ENCODE measurements around the gene SMURF1. TPM values are rescaled to one million over a fixed set of nuclear protein-coding genes. Genes with fewer than 3 reads are reported as not detected.

SMURF1 gene
- total and polyA plus RNA-seq, 2 experiments from 2014 or later = 6.8 to 19.1 TPM

DNA sequence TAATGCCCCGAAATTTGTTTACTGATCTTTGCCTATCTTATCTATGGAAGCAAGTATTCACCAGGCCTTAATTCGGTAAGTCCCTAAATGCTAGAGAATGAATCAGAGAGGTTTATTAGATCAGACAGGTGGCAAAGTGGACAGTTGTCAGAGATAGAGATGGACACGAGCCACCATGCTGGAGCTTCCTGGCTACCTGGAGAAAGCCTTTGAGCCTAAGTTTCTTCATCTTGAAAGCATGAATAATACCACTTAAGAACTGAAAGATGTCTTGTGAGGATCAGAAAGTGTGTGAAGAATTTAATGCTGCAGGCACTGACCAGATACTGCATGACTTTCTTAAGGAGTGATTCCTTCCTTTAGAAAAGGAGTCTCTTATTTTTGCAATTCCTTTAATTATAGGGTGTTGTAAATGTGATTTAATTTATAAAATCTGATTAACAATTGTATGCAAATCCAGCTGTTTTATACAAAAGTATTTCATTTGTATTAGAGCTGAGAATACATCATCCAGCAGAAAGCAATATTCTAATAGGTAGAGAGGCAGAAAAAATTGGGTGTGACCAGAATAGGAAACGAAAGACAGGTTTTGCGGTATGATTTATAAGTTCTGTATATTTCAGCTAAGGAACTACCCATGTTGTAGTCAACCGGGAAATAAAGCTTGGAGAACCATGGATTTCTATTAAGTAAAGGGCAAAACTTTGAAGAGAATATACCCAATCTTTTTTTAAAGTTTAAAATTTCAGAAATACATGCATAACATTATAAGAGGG, 82.7 kb downstream of the SMURF1 start:
- Histone ChIP-seq H3K9me3 (ENCODE audit: low read depth) (no peaks in the 10 kb centered on the region), H4K20me1 (ENCODE audit: insufficient read depth) (no peaks in the 10 kb centered on the region; the same call in 1 of the 2 replicates), H3K4me2 (ENCODE audit: unreplicated experiment) (no peak overlapping the region), H3K4me1 (ENCODE audit: insufficient read depth) (no peaks in the 10 kb centered on the region), H2AFZ (no peak overlapping the region), H3K9ac (no peak overlapping the region), H3K36me3 (ENCODE audit: low read depth) (peaks cover 21% of the 10 kb centered on the region; the same call in 1 of the 2 replicates), H3K9me2 (ENCODE audit: insufficient read depth) (no peaks in the 10 kb centered on the region), H3K27me3 (replicated peaks; ENCODE audit: insufficient read depth) (no peaks in the 10 kb centered on the region), H3K27ac (no peak overlapping the region), H3K79me2 (ENCODE audit: insufficient read depth) (peaks cover 77% of the 10 kb centered on the region), H3F3A (ENCODE audit: insufficient read depth) (no peaks in the 10 kb centered on the region), H3K4me3 (no peak overlapping the region)
- TF ChIP-seq EZH2phosphoT487 (IDR thresholded peaks at IDR 0.05; ENCODE audit: insufficient read depth, low read depth) = no peak
- TF ChIP-seq EZH2 (IDR thresholded peaks at IDR 0.05; ENCODE audit: insufficient read depth, poor library complexity, severe bottlenecking) = no peak
- WGBS, 2 experiments (ENCODE audit: low coverage in 1 of 2, low lambda C conversion rate in 2 of 2, missing lambda C conversion rate in 2 of 2) = 96% methylated on average over 6 of the region's 6 CpGs
- in situ Hi-C loops (cut with MboI) = no loop called here
- no peak for DNase-seq

DNA sequence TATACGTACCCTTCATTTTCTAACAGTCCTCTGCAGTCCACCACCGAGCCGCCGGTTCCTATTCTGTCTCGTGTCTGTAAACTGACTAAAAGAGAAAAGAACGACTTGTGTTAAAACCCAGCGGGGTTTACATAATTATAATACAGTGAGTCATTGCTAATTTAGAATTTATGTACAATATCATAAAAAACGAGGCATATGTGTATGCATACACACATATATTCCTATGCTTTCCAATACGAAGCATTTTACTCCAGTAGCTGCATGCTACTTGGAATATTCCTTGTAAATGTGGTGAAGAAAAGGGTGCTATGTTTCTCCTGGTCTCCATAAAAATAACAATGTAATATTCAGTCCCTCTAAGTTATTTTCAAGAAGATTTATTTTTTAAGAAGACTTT, 89.1 kb downstream of the SMURF1 start:
- in situ Hi-C loops (cut with MboI) = no loop called here
- H3K36me3 ChIP-seq (ENCODE audit: low read depth) = peaks cover 67% of the 10 kb centered on the region

DNA sequence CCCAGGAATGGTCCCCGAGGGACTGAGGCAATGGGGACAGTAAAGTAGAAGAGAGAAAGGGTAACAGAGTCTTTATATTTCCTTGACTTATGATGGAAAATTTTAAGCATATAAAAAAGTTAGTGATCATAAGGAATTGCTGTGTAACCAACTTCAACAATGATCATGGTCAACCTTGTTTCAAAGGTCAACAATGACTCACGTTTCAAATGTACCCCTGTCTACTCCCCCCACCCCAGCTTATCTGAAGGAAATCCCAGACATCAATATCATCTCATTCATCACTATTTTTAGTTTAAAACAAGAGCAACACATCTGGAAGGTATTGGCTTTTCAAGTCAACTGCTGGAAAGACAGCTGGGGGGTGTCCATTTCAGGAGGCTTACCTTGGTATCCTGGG, 92.9 kb downstream of the SMURF1 start:
- Histone ChIP-seq H3K9ac (no peak overlapping the region), H3K27me3 (replicated peaks; ENCODE audit: insufficient read depth) (no peaks in the 10 kb centered on the region), H3K9me3 (ENCODE audit: low read depth) (no peaks in the 10 kb centered on the region), H3K79me2 (ENCODE audit: insufficient read depth) (0 out of 2 replicates have a peak, but pooled peaks cover 1% of the 10 kb centered on the region), H3K4me1 (ENCODE audit: insufficient read depth) (peaks cover 7% of the 10 kb centered on the region; the same call in 1 of the 2 replicates), H3K9me2 (ENCODE audit: insufficient read depth) (no peaks in the 10 kb centered on the region), H3F3A (ENCODE audit: insufficient read depth) (peaks cover 9% of the 10 kb centered on the region; the same call in 1 of the 2 replicates), H3K4me3 (no peak overlapping the region), H3K27ac (no peak overlapping the region), H3K4me2 (ENCODE audit: unreplicated experiment) (no peak overlapping the region), H2AFZ (no peak overlapping the region), H4K20me1 (ENCODE audit: insufficient read depth) (no peaks in the 10 kb centered on the region), H3K36me3 (ENCODE audit: low read depth) (peaks cover 66% of the 10 kb centered on the region)
- in situ Hi-C loops (cut with MboI) = no loop called here
- TF ChIP-seq EZH2 (IDR thresholded peaks at IDR 0.05; ENCODE audit: insufficient read depth, poor library complexity, severe bottlenecking) (no peak), EZH2phosphoT487 (IDR thresholded peaks at IDR 0.05; ENCODE audit: insufficient read depth, low read depth) (no peak)
- 72 to 73% methylated on average over 2 of the region's 2 CpGs for WGBS, 2 experiments (ENCODE audit: low coverage in 1 of 2, low lambda C conversion rate in 2 of 2, missing lambda C conversion rate in 2 of 2)
- no peak for DNase-seq

More for the DNA sequence above, 89.1 kb downstream of the SMURF1 start:
- H3F3A ChIP-seq (ENCODE audit: insufficient read depth) = peaks cover 9% of the 10 kb centered on the region; the same call in 1 of the 2 replicates
- H3K27ac ChIP-seq = no peak overlapping the region
- H3K9me2 ChIP-seq (ENCODE audit: insufficient read depth) = no peaks in the 10 kb centered on the region
- no peak for DNase-seq
- no peaks in the 10 kb centered on the region for H3K27me3 ChIP-seq (replicated peaks; ENCODE audit: insufficient read depth)
- H2AFZ ChIP-seq = no peak overlapping the region
- H3K9ac ChIP-seq = no peak overlapping the region
- H3K4me1 ChIP-seq (ENCODE audit: insufficient read depth) = peaks cover 7% of the 10 kb centered on the region; the same call in 1 of the 2 replicates
- H3K4me3 ChIP-seq = no peak overlapping the region
- peaks cover 17% of the 10 kb centered on the region for H3K79me2 ChIP-seq (ENCODE audit: insufficient read depth)
- TF ChIP-seq EZH2phosphoT487 (IDR thresholded peaks at IDR 0.05; ENCODE audit: insufficient read depth, low read depth) = no peak
- no peak for TF ChIP-seq EZH2 (IDR thresholded peaks at IDR 0.05; ENCODE audit: insufficient read depth, poor library complexity, severe bottlenecking)
- no peak overlapping the region for H3K4me2 ChIP-seq (ENCODE audit: unreplicated experiment)
- H4K20me1 ChIP-seq (ENCODE audit: insufficient read depth) = no peaks in the 10 kb centered on the region
- no peaks in the 10 kb centered on the region for H3K9me3 ChIP-seq (ENCODE audit: low read depth)
- WGBS, 2 experiments (ENCODE audit: low coverage in 1 of 2, low lambda C conversion rate in 2 of 2, missing lambda C conversion rate in 2 of 2) = 98 to 100% methylated on average over 9 of the region's 9 CpGs

DNA sequence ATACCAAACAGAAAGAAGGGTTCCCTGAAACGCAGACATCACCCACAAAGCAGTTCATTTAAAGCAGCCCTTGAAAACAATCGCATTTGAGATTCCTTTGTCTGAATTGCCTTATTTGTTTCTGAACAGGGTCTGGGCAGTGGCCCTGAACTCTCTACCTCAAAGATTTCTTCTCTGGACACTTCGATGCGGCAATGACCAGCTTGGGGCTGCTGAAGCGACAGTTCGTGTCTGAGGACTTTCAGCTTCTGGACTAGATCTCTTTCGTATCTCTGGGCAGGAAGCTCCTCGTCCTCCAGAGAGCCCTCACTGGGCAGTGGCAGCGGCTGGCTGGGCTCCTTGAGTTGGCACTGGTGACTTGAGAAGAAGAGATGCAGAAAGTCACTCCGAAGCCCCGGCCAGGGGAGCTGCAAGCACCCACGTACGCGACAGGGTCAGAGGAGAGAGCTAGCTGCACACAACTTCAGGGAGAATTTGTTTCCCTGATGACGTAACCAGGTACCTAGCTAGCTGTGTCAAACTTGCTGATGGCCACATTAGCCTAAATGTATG, 96.3 kb downstream of the SMURF1 start:
- peaks cover 7% of the 10 kb centered on the region; the same call in 1 of the 2 replicates for H3K4me1 ChIP-seq (ENCODE audit: insufficient read depth)
- no peak overlapping the region for H3K4me3 ChIP-seq
- H3K9me2 ChIP-seq (ENCODE audit: insufficient read depth) = no peaks in the 10 kb centered on the region
- no peak for TF ChIP-seq EZH2phosphoT487 (IDR thresholded peaks at IDR 0.05; ENCODE audit: insufficient read depth, low read depth)
- TF ChIP-seq EZH2 (IDR thresholded peaks at IDR 0.05; ENCODE audit: insufficient read depth, poor library complexity, severe bottlenecking) = no peak
- no peak overlapping the region for H3K27ac ChIP-seq
- in situ Hi-C loops (cut with MboI) = no loop called here
- H4K20me1 ChIP-seq (ENCODE audit: insufficient read depth) = no peaks in the 10 kb centered on the region
- H3K36me3 ChIP-seq (ENCODE audit: low read depth) = peaks cover 63% of the 10 kb centered on the region; the same call in 1 of the 2 replicates
- DNase-seq = no peak
- H3K79me2 ChIP-seq (ENCODE audit: insufficient read depth) = peaks cover 19% of the 10 kb centered on the region
- 96 to 97% methylated on average over 15 of the region's 15 CpGs for WGBS, 2 experiments (ENCODE audit: low coverage in 1 of 2, low lambda C conversion rate in 2 of 2, missing lambda C conversion rate in 2 of 2)
- H3K27me3 ChIP-seq (replicated peaks; ENCODE audit: insufficient read depth) = no peaks in the 10 kb centered on the region
- no peak overlapping the region for H3K9ac ChIP-seq
- H3K9me3 ChIP-seq (ENCODE audit: low read depth) = no peaks in the 10 kb centered on the region
- peaks cover 27% of the 10 kb centered on the region for H3F3A ChIP-seq (ENCODE audit: insufficient read depth)
- no peak overlapping the region for H3K4me2 ChIP-seq (ENCODE audit: unreplicated experiment)
- H2AFZ ChIP-seq = no peak overlapping the region

Measured in GM23248 (cell line).